Endodermal cell (in vitro differentiated cells): ENCODE results near the gene TNNC1. TPM values are rescaled to one million over a fixed set of nuclear protein-coding genes. Genes with fewer than 3 reads are reported as not detected.

Experiments used
- DNase-seq: peaks from one replicate; pipeline ENCODE4 v3.0.0-alpha.2; 2017
- H3K27ac ChIP-seq: 2 replicates; pipeline ENCODE4 v1.5.1; 2013; ENCODE audit warnings: mild to moderate bottlenecking, low read depth, low read length, moderate library complexity
- H3K27me3 ChIP-seq: 2 replicates; pipeline ENCODE4 v1.6.1; 2013; ENCODE audit warnings: mild to moderate bottlenecking, low read length, moderate library complexity; ENCODE audit not compliant: insufficient read depth, control insufficient read depth, poor library complexity, severe bottlenecking
- H3K36me3 ChIP-seq: 2 replicates; pipeline ENCODE4 v1.7.0; 2013; ENCODE audit warnings: mild to moderate bottlenecking, low read length, moderate library complexity; ENCODE audit not compliant: control insufficient read depth, insufficient read depth
- H3K4me1 ChIP-seq: one replicate; pipeline ENCODE4 v1.7.0; 2013; ENCODE audit warnings: low read length; ENCODE audit not compliant: control insufficient read depth, insufficient read depth
- H3K4me3 ChIP-seq: 2 replicates; pipeline ENCODE4 v1.5.1; 2013; ENCODE audit warnings: mild to moderate bottlenecking, low read length, moderate library complexity
- H3K9ac ChIP-seq: 2 replicates; pipeline ENCODE4 v1.6.1; 2013; ENCODE audit warnings: mild to moderate bottlenecking, low read length, moderate library complexity; ENCODE audit not compliant: poor library complexity, severe bottlenecking; ENCODE audit errors: extremely low read depth
- H3K9me3 ChIP-seq: 2 replicates; pipeline ENCODE4 v1.6.1; 2013; ENCODE audit warnings: mild to moderate bottlenecking, low read length, moderate library complexity; ENCODE audit not compliant: control insufficient read depth
- H3K27ac Mint-ChIP-seq: 2 replicates; pipeline ENCODE4 v1.8.0; 2020; ENCODE audit warnings: mixed read lengths
- H3K27me3 Mint-ChIP-seq: 2 replicates; pipeline ENCODE4 v1.8.0; 2021; ENCODE audit warnings: mild to moderate bottlenecking, mixed read lengths; ENCODE audit not compliant: insufficient read depth
- H3K36me3 Mint-ChIP-seq: 2 replicates; pipeline ENCODE4 v1.8.0; 2020; ENCODE audit warnings: low read depth, mixed read lengths
- H3K4me1 Mint-ChIP-seq: 2 replicates; pipeline ENCODE4 v1.8.0; 2020; ENCODE audit warnings: mixed read lengths
- H3K4me3 Mint-ChIP-seq: 2 replicates; pipeline ENCODE4 v1.8.0; 2020; ENCODE audit warnings: mild to moderate bottlenecking, moderate library complexity, mixed read lengths
- H3K9me3 Mint-ChIP-seq: 2 replicates; pipeline ENCODE4 v1.8.0; 2020; ENCODE audit warnings: mild to moderate bottlenecking, mixed read lengths
- CTCF ChIP-seq: fragments of 200-600 bp; sonication (generic); conservative IDR thresholded peaks from 2 replicates; pipeline ENCODE4 v1.5.0; 2021; ENCODE audit warnings: antibody characterized with exemption, mild to moderate bottlenecking
- WGBS, 2 experiments: methylation state at CpG; one replicate each; pipeline versions ENCODE4 v1.1.5 to v1.1.7; 2013; ENCODE audit warnings: missing lambda C conversion rate in 2 of 2, mixed read lengths in 1 of 2; ENCODE audit not compliant: insufficient coverage in 1 of 2, insufficient read length in 1 of 2; 5-methylcytosine and 5-hydroxymethylcytosine counted together
- total RNA-seq, 2 donors: library from RNA; stranded (reverse); fragmentation: NEBNext Ultra II Directional in 1 of 2; extraction: Animal tissue kit (Norgen Biotek cat#: 25700) in 1 of 2; gene quantifications; 2 replicates in 1 of 2; 3 replicates in 1 of 2; pipeline ENCODE4 v1.2.1, GENCODE V29; 2021

TNNC1 gene
- total RNA-seq, 2 donors from 2014 or later: 44.8 to 64.6 TPM

- Histone ChIP-seq H3K27me3 (no peaks in the 10 kb centered on the region), H3K9ac (no peak overlapping the region), H3K27ac (no peak overlapping the region), H3K4me3 (no peak overlapping the region), H3K9me3 (no peaks in the 10 kb centered on the region), H3K4me1 (peaks cover 4% of the 10 kb centered on the region), H3K36me3 (peaks cover 11% of the 10 kb centered on the region)
- Mint-ChIP-seq H3K4me3 (no peak overlapping the region), H3K27me3 (no peaks in the 10 kb centered on the region), H3K36me3 (no peaks in the 10 kb centered on the region), H3K27ac (no peak overlapping the region), H3K4me1 (peaks cover 5% of the 10 kb centered on the region), H3K9me3 (no peaks in the 10 kb centered on the region)
- 38 to 42% methylated on average over 10 to 13 of the region's 13 CpGs for WGBS, 2 experiments
- peak; percentile 95 for DNase-seq
- peak; percentile 99 for TF ChIP-seq CTCF
Measured at GRCh38 chr3:52446631-52447511, 7.0 kb downstream of the TNNC1 start.

DNA sequence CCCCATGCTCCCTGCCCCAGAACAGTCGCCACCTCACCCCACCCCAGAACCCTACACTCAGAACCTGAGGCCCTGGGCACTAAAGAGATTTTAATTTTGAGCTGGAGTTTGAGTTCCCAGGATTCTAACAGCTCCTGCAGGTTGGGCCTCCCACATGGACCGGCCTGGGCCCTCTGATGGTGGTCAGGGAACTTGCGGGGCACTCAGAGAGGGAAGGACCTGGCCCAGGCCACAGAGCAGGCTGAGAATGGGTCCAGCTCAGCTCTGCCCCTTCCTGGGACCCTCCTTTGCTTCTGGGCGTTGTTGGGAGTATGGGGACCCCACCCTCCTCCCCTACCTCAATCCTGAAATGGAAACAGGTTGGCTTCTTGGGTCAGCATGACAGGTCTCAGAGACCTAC lies 7.8 kb downstream of the TNNC1 start:
- peaks cover 5% of the 10 kb centered on the region for H3K4me1 Mint-ChIP-seq
- Histone ChIP-seq H3K27me3 (no peaks in the 10 kb centered on the region), H3K9ac (no peak overlapping the region), H3K4me1 (peaks cover 2% of the 10 kb centered on the region), H3K4me3 (no peak overlapping the region), H3K9me3 (no peaks in the 10 kb centered on the region), H3K27ac (no peak overlapping the region), H3K36me3 (peaks cover 6% of the 10 kb centered on the region)
- H3K27ac Mint-ChIP-seq: no peak overlapping the region
- 80 to 89% methylated on average over 1 to 4 of the region's 4 CpGs for WGBS, 2 experiments
- peak; percentile 22 for TF ChIP-seq CTCF
- peak; percentile 59 for DNase-seq
- H3K4me3 Mint-ChIP-seq: no peak overlapping the region
- H3K9me3 Mint-ChIP-seq: no peaks in the 10 kb centered on the region
- H3K27me3 Mint-ChIP-seq: no peaks in the 10 kb centered on the region
- no peaks in the 10 kb centered on the region for H3K36me3 Mint-ChIP-seq

DNA sequence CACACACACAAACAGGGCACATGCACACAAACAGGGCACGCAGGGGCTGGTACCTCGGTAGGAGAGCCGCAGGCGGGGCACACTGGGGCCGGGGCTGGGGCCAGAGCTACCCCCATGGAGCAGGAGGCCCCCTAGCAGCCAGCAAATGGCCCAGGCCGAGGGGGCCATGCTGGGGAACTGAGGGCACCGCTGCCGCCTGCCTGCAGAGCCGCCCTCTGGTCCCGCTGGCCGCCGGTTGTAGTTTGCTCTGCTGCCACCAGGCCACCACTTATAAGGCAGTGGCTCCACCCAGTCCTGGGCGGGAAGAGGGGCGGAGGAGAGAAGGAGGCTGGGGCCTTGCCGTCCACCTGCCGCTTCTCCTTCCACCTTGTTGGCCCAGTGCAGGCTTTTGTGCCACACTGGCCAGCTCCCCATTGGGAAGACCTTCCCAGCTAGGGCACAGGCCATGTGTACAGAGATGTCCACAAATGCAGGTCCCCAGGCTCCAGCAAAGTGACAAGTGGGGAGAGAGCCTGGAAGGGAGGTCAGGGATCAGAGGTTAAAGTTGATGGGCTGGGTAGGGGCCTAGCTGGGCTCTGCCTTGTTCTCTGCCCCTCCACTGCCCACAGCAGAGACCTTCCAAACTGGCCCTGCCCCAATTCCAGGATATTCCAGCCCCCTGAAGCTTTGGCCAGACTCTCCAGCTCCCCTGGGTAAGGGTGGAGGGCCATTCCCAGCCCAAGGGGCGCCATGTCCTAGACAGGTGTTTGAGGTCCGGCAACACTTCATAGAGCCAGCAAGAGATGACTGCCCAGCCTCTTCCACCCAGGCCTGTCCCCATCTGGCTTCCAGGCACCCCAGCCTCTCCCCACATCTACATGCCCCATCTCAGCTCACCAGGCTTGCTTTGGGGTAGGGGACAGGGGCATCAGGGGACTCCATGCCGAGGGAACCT lies 8.7 kb downstream of the TNNC1 start, which contains the start of gene SEMA3G:
Gene SEMA3G, minus strand, starts transcription at position 244 of the 934 bp plus-strand sequence. Its CDS starts 76 bp downstream, at position 168.
- peak; percentile 96 for DNase-seq
- Histone ChIP-seq H3K36me3 (no peaks in the 10 kb centered on the region), H3K27me3 (no peaks in the 10 kb centered on the region), H3K27ac (no peak within 1 kb of the TSS), H3K9me3 (no peaks in the 10 kb centered on the region), H3K4me3 (no peak within 1 kb of the TSS), H3K4me1 (peaks cover 2% of the 10 kb centered on the region), H3K9ac (no peak within 1 kb of the TSS)
- peak; percentile 80 for TF ChIP-seq CTCF
- Mint-ChIP-seq H3K27ac (no peak within 1 kb of the TSS), H3K27me3 (no peaks in the 10 kb centered on the region), H3K36me3 (no peaks in the 10 kb centered on the region), H3K4me1 (peaks cover 5% of the 10 kb centered on the region), H3K4me3 (peak within 1 kb of the TSS; percentile 46), H3K9me3 (no peaks in the 10 kb centered on the region)
- WGBS, 2 experiments: 44% methylated on average over 7 to 19 of the region's 19 CpGs
